ENCODE data around the gene NUP210L. TPM values are rescaled to one million over a fixed set of nuclear protein-coding genes. Genes with fewer than 3 reads are reported as not detected.
"Not testable (repeated sequence)": the region's sequence is repeated elsewhere in the genome, so short reads cannot be mapped to it uniquely, and the experiment has no call there.

Gene NUP210L
- total RNA-seq, 4 donors from 2014 or later: 0.09 to 0.21 TPM; not detected in 2

GRCh38 chr1:154133256-154133655 is 21.6 kb downstream of the NUP210L start:
- no peaks in the 10 kb centered on the region for H3K36me3 ChIP-seq
- no peak overlapping the region for H3K27ac ChIP-seq
- no peaks in the 10 kb centered on the region for H3K27me3 ChIP-seq
- DNase-seq: no peak
- no peaks in the 10 kb centered on the region for H3K9me3 ChIP-seq
- H3K4me1 ChIP-seq: no peaks in the 10 kb centered on the region
- no peak overlapping the region for H3K4me3 ChIP-seq
- no peak for TF ChIP-seq POLR2A (IDR thresholded peaks at IDR 0.05)
- TF ChIP-seq CTCF (IDR thresholded peaks at IDR 0.05): no peak
- intact Hi-C loops (cut with DNase I; ENCODE audit: low total_unique reads): no loop called here

- H3K4me1 ChIP-seq: no peaks in the 10 kb centered on the region
- no peak for TF ChIP-seq CTCF (IDR thresholded peaks at IDR 0.05)
- no peak for TF ChIP-seq POLR2A (IDR thresholded peaks at IDR 0.05)
- H3K9me3 ChIP-seq: no peaks in the 10 kb centered on the region
- H3K36me3 ChIP-seq: no peaks in the 10 kb centered on the region
- no peak for DNase-seq
- intact Hi-C loops (cut with DNase I; ENCODE audit: low total_unique reads): no loop called here
- H3K27ac ChIP-seq: no peak overlapping the region
- no peaks in the 10 kb centered on the region for H3K27me3 ChIP-seq
- no peak overlapping the region for H3K4me3 ChIP-seq
Measured at GRCh38 chr1:154129391-154129970, 25.4 kb downstream of the NUP210L start.

GRCh38 chr1:154123205-154123604 is 31.7 kb downstream of the NUP210L start:
- DNase-seq; H3K27ac ChIP-seq; H3K4me1 ChIP-seq; H3K27me3 ChIP-seq; intact Hi-C loops (cut with DNase I; ENCODE audit: low total_unique reads); H3K4me3 ChIP-seq; H3K9me3 ChIP-seq; H3K36me3 ChIP-seq: not testable (repeated sequence)

- no peak for DNase-seq
- Histone ChIP-seq H3K4me1 (no peaks in the 10 kb centered on the region), H3K27me3 (no peaks in the 10 kb centered on the region), H3K4me3 (no peak overlapping the region), H3K36me3 (no peaks in the 10 kb centered on the region), H3K9me3 (no peaks in the 10 kb centered on the region), H3K27ac (no peak overlapping the region)
- TF ChIP-seq POLR2A (IDR thresholded peaks at IDR 0.05): no peak
- TF ChIP-seq CTCF (IDR thresholded peaks at IDR 0.05): no peak
- intact Hi-C loops (cut with DNase I; ENCODE audit: low total_unique reads): no loop called here
Measured at GRCh38 chr1:154117642-154118041, 37.2 kb downstream of the NUP210L start.

GRCh38 chr1:154115180-154115579 is 39.7 kb downstream of the NUP210L start:
- Histone ChIP-seq H3K4me3 (no peak overlapping the region), H3K4me1 (no peaks in the 10 kb centered on the region), H3K27me3 (no peaks in the 10 kb centered on the region), H3K27ac (no peak overlapping the region), H3K36me3 (no peaks in the 10 kb centered on the region), H3K9me3 (no peaks in the 10 kb centered on the region)
- intact Hi-C loops (cut with DNase I; ENCODE audit: low total_unique reads): no loop called here
- no peak for TF ChIP-seq POLR2A (IDR thresholded peaks at IDR 0.05)
- TF ChIP-seq CTCF (IDR thresholded peaks at IDR 0.05): no peak
- no peak for DNase-seq

Data from uterus (tissue), 4 donors.